Sciatic nerve (tissue), 2 donors: ENCODE data around the gene ST7. TPM values are rescaled to one million over a fixed set of nuclear protein-coding genes. Genes with fewer than 3 reads are reported as not detected.
A peak's percentile ranks its signal among the peaks of the same experiment; 100 is the strongest.
"Not testable (repeated sequence)": the region's sequence is repeated elsewhere in the genome, so short reads cannot be mapped to it uniquely, and the experiment has no call there.

Experiments used
- ATAC-seq: fragments of 200-7000 bp; cut with Tn5 transposase; one replicate; pipeline ENCODE4 v1.9.1; 2020; ENCODE audit warnings: mild to moderate bottlenecking, moderate library complexity
- DNase-seq: peaks from one replicate; pipeline ENCODE4 v3.0.0-alpha.2; 2020; ENCODE audit warnings: low spot score
- intact Hi-C: fragments of 100-400 bp; cut with DNase I; formaldehyde crosslinking; loops from one replicate; pipeline ENCODE4 v1.14.2; 2022
- total RNA-seq: library from RNA; stranded (reverse); fragmentation: NEBNext Ultra II Directional; extraction: Animal tissue kit (Norgen Biotek cat#: 25700); gene quantifications from one replicate; pipeline ENCODE4 v1.2.1, GENCODE V29; 2021
- donor health status: DM: no; HTN: no; CAD: no.
- donor health status: DM: no; HTN: no; CAD: no.

The ST7 gene
- total RNA-seq, 1 donor from 2014 or later: 19.7 TPM

DNA sequence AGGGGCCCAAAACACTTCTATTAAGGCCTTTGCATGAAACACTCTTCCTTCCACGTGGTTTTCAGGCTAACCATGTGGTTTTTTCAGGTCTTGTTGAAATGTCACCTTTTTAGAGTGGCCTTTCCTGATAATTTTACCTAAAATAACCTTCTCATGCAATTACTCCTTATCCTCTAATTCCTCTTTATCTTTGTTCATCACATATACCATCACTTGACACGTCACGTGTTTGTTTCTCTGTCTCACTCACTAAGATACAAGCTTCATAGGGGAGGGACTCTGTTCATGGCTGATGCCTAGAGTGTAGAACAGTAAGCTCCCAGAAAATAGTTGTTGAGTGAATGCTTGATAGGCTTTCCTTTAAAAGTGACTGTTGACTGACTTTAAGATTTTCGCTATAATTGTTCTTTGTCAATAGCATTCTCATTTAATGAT is 63.7 kb downstream of the ST7 start:
- ATAC-seq: no peak
- intact Hi-C loops: no loop called here

DNA sequence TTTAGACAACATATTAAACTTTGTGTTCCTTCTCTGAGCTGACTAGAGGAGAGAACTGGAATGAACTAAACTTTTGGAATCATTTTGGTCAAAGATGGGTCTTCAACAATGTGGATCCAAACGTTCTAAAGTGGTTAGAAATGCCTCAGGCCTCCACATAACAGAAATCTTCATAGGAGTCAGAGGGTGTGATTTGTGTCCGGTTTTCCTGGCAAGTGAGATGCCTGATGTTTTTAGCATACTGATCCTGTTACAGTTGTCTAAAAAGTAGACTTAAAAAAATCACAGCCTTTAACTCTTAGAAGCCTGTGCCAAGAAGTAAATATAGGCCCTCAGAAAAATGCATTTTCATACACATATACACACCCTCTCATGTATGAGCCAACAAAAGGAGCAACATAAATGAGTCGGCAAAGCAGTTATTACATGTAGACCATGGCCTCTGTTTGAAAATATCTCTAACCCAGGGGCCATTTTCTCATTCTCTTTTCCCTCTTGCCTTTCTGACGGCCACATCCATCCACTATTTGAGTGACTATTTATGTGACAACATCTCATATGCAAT is 64.5 kb downstream of the ST7 start:
- intact Hi-C loops: no loop called here
- ATAC-seq (no peak), DNase-seq (no peak)

More for the DNA sequence above, 63.7 kb downstream of the ST7 start:
- DNase-seq: no peak

GRCh38 chr7:117018713-117019112 is 65.4 kb downstream of the ST7 start:
- ATAC-seq (no peak), DNase-seq (no peak)
- intact Hi-C loops: no loop called here

GRCh38 chr7:117019287-117019686 is 66.0 kb downstream of the ST7 start:
- ATAC-seq (no peak), DNase-seq (no peak)
- intact Hi-C loops: no loop called here

- peak; percentile 73 for DNase-seq
- intact Hi-C loops: no loop called here
- ATAC-seq: peak; percentile 97
Observed at GRCh38 chr7:117019786-117020590, 66.7 kb downstream of the ST7 start.

DNA sequence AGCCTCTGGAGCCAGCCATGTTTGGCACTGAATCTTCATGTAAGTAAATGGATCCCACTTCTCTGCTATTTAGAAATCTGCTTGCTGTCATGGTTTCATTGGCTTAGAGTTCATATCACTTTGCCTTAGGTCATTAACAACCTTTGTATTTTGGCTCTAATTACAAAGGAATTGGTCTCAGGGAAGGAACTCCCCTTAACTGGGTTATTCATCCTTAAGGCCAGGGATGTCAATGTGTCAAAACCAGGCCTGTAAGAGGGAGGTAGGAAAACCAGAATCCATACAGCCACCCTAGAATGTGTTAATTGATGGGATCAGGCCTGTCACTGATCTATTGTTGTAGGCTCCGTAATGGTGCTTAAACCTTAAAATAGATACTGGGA is 67.3 kb downstream of the ST7 start:
- ATAC-seq (peak; percentile 29), DNase-seq (no peak)
- intact Hi-C loops: no loop called here

DNA sequence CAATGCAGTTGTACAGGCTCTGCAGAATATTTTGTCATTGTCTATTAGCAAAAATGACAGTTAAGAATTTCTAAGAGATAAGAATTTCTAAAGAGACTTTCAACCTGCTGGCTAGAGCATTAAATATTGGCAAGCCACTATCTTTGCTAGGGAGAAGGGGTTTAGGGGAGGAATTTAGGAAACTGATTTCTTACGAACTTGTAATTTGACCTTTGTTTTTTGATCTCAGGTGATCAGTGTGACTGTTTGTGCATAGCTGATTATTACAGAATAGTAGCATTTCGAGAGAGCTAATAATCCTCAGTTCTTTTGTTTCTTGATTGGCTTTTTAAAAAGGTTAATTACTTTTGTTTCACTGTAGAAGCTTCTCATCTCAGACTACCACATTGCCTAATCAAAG is 68.1 kb downstream of the ST7 start:
- intact Hi-C loops: no loop called here
- DNase-seq (no peak), ATAC-seq (no peak)

- DNase-seq (no peak), ATAC-seq (no peak)
- intact Hi-C loops: no loop called here
Observed at GRCh38 chr7:117021986-117022385, 68.7 kb downstream of the ST7 start.

DNA sequence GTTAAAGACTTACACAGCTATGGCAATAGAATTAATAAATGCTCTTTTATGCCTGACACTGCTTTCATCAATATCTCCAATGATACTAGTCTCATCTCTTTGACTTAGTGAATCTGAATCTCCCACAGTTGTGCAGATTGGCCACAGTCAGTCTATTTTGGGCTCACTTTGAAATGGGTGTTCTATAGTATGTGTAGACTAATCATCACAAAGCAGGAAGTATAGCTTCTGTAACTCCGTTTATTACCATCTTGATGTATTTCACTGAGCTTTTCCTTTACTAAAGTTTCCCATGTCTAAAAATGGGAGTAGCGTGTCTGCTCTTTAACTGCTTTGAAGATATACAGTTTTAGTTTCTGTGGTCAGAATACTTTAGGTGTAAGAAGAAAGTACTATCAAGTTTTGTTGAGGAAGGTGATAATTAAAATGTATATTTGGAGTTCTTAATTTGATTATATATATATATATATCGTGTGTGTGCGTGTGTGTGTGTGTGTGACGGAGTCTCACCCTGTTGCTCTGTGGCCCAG is 70.1 kb downstream of the ST7 start:
- ATAC-seq (no peak), DNase-seq (no peak)
- intact Hi-C loops: no loop called here

DNA sequence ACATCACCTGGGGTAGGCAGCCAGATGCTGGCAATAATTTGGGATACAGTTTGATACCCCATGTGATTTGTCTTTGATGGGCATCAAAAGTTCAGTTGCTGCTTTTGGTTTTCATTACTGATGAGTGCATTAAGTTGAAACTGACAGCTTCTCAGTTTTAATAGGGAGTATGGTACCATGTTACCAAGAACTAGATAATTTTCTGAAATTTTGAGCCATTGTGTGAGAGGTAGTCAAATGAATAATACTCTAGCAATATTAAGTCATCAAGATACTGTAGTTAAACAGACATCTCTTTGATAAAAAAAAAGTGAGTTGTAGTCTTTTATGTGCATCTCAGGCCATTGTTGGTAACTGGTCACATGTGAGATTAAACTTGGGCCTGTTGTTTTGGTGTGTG is 71.5 kb downstream of the ST7 start:
- ATAC-seq (no peak), DNase-seq (no peak)
- intact Hi-C loops: no loop called here

GRCh38 chr7:117025891-117026290 is 72.6 kb downstream of the ST7 start:
- intact Hi-C loops: no loop called here
- no peak for DNase-seq
- ATAC-seq: no peak

DNA sequence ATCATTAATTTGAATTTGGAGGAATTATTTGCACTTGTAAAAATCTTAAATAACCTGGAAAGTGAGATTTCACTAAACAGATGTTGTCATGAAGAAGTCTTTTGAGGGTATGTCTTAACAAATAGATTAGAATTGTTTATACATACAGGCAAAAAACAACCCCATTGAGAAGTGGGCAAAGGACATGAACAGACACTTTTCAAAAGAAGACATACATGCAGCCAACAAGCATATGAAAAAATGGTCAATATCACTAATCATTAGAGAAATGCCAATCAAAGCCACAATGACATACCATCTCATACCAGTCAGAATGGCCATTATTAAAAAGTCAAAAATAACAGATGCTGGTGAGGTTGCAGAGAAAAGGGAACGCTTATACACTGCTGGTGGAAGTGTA is 77.0 kb downstream of the ST7 start:
- DNase-seq, intact Hi-C loops, ATAC-seq: not testable (repeated sequence)

- ATAC-seq, DNase-seq, intact Hi-C loops: not testable (repeated sequence)
Observed at GRCh38 chr7:117030793-117031192, 77.5 kb downstream of the ST7 start.

GRCh38 chr7:117032810-117033209 is 79.5 kb downstream of the ST7 start:
- intact Hi-C loops: no loop called here
- ATAC-seq (no peak), DNase-seq (no peak)

DNA sequence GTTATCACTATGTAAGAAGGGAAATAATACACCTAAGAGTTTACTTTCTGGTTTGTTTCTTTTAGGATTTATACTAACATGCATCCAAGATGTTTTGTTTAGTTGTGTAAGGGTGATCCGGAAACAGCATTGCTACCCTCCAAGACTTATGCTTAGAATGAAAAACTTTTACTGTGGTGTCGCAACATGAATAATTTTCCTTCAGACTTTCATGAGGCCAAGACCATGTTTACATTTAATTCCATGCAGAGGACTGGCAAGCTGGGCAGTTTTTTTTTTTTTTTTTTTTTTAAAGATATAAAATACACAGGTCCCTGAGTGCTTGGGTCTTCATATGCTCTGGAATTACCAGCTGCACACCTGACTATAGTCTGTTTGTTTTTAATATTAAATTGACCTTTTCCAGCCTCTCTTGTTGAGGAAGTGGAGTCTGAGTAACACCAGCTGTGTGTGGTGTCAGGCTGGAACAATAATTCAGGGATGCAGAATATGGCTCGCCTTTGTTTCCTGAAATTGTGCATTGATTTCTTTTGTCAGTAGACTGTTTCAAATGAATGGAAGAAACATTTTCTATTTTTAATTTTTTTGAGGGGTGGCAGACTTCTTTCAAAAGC is 81.7 kb downstream of the ST7 start:
- ATAC-seq (no peak), DNase-seq (no peak)
- intact Hi-C loops: no loop called here

- ATAC-seq (no peak), DNase-seq (no peak)
- intact Hi-C loops: no loop called here
Observed at GRCh38 chr7:117035465-117035862, 82.2 kb downstream of the ST7 start.

- ATAC-seq (no peak), DNase-seq (no peak)
- intact Hi-C loops: no loop called here
Observed at GRCh38 chr7:117036053-117036669, 82.9 kb downstream of the ST7 start.

DNA sequence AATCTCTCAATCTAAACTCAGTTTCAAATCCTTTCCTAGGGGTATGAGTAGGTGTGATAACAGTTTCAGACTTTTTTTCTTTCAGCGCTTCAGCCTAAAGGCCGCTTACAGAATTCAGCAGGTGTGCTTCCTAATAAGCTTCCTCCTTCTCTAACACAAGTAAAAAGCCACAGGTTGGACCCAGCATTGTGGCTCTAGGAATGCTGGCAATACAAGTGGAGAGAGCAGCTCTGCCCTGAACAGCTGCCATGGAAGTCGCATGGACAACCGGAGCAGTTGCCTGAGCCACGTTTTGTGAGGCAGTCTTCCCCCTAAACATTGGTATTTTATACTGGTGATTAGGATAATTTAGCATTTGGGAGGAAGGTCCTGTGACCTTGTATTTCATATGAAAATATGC is 83.5 kb downstream of the ST7 start:
- intact Hi-C loops: no loop called here
- no peak for DNase-seq
- no peak for ATAC-seq

GRCh38 chr7:117038408-117038807 is 85.1 kb downstream of the ST7 start:
- ATAC-seq (no peak), DNase-seq (no peak)

DNA sequence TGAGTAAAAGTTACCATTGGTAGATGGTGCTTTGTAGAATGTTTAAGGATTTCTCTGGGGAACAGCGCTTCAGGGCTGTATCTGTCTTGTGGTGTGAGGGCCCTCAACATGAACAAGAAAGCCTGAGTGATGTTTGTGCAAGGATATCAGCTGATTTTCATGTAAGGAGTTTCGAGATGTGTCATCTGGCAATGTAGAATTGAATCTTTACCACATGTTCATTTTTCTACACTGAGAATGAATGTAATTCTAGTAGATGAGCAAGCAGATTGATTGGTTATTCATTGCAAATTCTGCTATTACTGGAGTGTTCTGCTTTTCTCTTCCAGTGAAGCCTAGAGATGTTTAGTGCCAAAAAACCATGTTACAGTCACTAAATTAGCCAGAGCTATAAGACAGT is 87.7 kb downstream of the ST7 start:
- intact Hi-C loops: no loop called here
- no peak for DNase-seq
- no peak for ATAC-seq

More at GRCh38 chr7:117038408-117038807, 85.1 kb downstream of the ST7 start:
- intact Hi-C loops: no loop called here
